GM12878 (cell line): ENCODE measurements around the gene REM1. TPM values are rescaled to one million over a fixed set of nuclear protein-coding genes. Genes with fewer than 3 reads are reported as not detected.

Experiments used
- ATAC-seq: fragments of 200-7000 bp; cut with Tn5 transposase; 3 replicates; pipeline ENCODE4 v1.9.1; 2020; ENCODE audit warnings: mild to moderate bottlenecking, moderate library complexity
- BruUV-seq: library from RNA; stranded (reverse); fragments of 400-500 nt; replicated peaks from 2 replicates; lab custom pipeline; 2021; lab: Mats Ljungman, UMichigan
- CTCF ChIA-PET: fragments of 300-600 bp; sonication (Branson Sonifier 250); formaldehyde crosslinking; extraction: SDS; loops from one replicate; lab custom pipeline; 2021; ENCODE audit warnings: inconsistent platforms; lab: Yijun Ruan, JAX
- POLR2A ChIA-PET: fragments of 350-600 bp; formaldehyde crosslinking; extraction: SDS; loops from one replicate; lab custom pipeline; 2021; ENCODE audit warnings: inconsistent platforms; lab: Charles Lee
- RAD21 ChIA-PET: fragments of 300-600 bp; sonication (Branson Sonifier 250); formaldehyde crosslinking; loops from one replicate; lab custom pipeline; 2023; ENCODE audit warnings: antibody characterized with exemption; ENCODE audit not compliant: unreplicated experiment; lab: Charles Lee
- SMC1A ChIA-PET: fragments of 300-600 bp; sonication (Branson Sonifier 250); formaldehyde crosslinking; loops from one replicate; lab custom pipeline; 2023; ENCODE audit not compliant: unreplicated experiment, uncharacterized antibody; lab: Charles Lee
- DNase-seq: peaks from one replicate; pipeline ENCODE4 v3.0.0-alpha.2; 2011; ENCODE audit warnings: low read depth, low spot score
- FAIRE-seq: peaks from 3 replicates; lab custom pipeline; 2011; peaks lifted over from hg19 to GRCh38; lab: Jason Lieb, UNC
- H2AFZ ChIP-seq: 2 replicates; pipeline ENCODE4 v1.6.0; 2011; ENCODE audit warnings: low read depth, low read length, control low read depth; ENCODE audit not compliant: control insufficient read depth
- H3K27ac ChIP-seq: 2 replicates; pipeline ENCODE4 v1.5.1; 2011; ENCODE audit warnings: control low read depth; ENCODE audit not compliant: control insufficient read depth, insufficient read depth
- H3K27me3 ChIP-seq, 2 experiments: replicated peaks in 1 of 2; 2 replicates each; pipeline versions ENCODE4 v1.6.0 to v1.6.1; 2011; ENCODE audit warnings: low read length in 1 of 2; ENCODE audit not compliant: control insufficient read depth in 2 of 2, insufficient read depth in 2 of 2
- H3K36me3 ChIP-seq, 2 experiments: 2 replicates each; pipeline ENCODE4 v1.5.1; 2011; ENCODE audit warnings: low read length in 1 of 2; ENCODE audit not compliant: control insufficient read depth in 2 of 2, insufficient read depth in 2 of 2
- H3K4me1 ChIP-seq: 2 replicates; pipeline ENCODE4 v1.6.1; 2011; ENCODE audit warnings: mild to moderate bottlenecking, low read length, moderate library complexity, mixed read lengths; ENCODE audit not compliant: control insufficient read depth, insufficient read depth
- H3K4me2 ChIP-seq: 2 replicates; pipeline ENCODE4 v1.6.0; 2011; ENCODE audit warnings: control low read depth; ENCODE audit not compliant: control insufficient read depth, insufficient read depth
- H3K4me3 ChIP-seq: fragments of 200-600 bp; sonication (generic); 2 replicates; pipeline ENCODE4 v1.5.1; 2016
- H3K79me2 ChIP-seq: 2 replicates; pipeline ENCODE4 v1.6.0; 2011; ENCODE audit warnings: low read length; ENCODE audit not compliant: control insufficient read depth, insufficient read depth
- H3K9ac ChIP-seq: 2 replicates; pipeline ENCODE4 v1.8.0; 2011; ENCODE audit warnings: low read length, control low read depth, mixed read lengths; ENCODE audit not compliant: control insufficient read depth, insufficient read depth
- H3K9me3 ChIP-seq: replicated peaks from 3 replicates; pipeline ENCODE4 v1.5.1; 2011; ENCODE audit warnings: mild to moderate bottlenecking, low read length; ENCODE audit not compliant: control insufficient read depth, insufficient read depth
- H4K20me1 ChIP-seq: 2 replicates; pipeline ENCODE4 v1.6.0; 2011; ENCODE audit not compliant: control insufficient read depth, insufficient read depth
- BMI1 ChIP-seq: fragments of 450-650 bp; IDR thresholded peaks from 2 replicates; pipeline ENCODE4 v1.6.1; 2016; ENCODE audit warnings: mild to moderate bottlenecking, moderate library complexity, borderline replicate concordance
- NR2F1 ChIP-seq: fragments of 450-650 bp; conservative IDR thresholded peaks from 2 replicates; pipeline ENCODE4 v1.6.1; 2017; ENCODE audit warnings: mild to moderate bottlenecking
- SIN3A ChIP-seq: IDR thresholded peaks from 2 replicates; pipeline ENCODE4 v1.6.1; 2012; ENCODE audit warnings: low read depth, low read length, improper control_type of control experiment
- WGBS: methylation state at CpG from one replicate; pipeline ENCODE4 v1.1.6; 2016; ENCODE audit warnings: low lambda C conversion rate; ENCODE audit not compliant: insufficient replicate concordance, insufficient coverage; ENCODE audit errors: missing lambda C conversion rate; 5-methylcytosine and 5-hydroxymethylcytosine counted together
- in situ Hi-C: fragments of 300-500 bp; cut with MboI; formaldehyde crosslinking; loops from 9 replicates; pipeline ENCODE4 v1.14.3; 2018; ENCODE audit warnings: mixed read lengths
- intact Hi-C: fragments of 100-400 bp; cut with micrococcal nuclease; formaldehyde crosslinking; loops from one replicate; pipeline ENCODE4 v1.14.2; 2022; ENCODE audit not compliant: unreplicated experiment
- polyA plus RNA-seq, 11 experiments: library from polyadenylated mRNA; depleted of rRNA in 4 of 11; unstranded in 6 of 11; stranded (reverse) in 5 of 11; fragments of >200 nt; fragmentation: Nextera tagmentation in 4 of 11; fragmentation: Illumina TruSeq in 1 of 11; extraction: Ambion mirVana in 4 of 11; extraction: Trizol in 1 of 11; gene quantifications; 1 replicate in 1 of 11; 2 replicates in 10 of 11; pipeline versions ENCODE4 v1.2.1 to v1.2.3, GENCODE V29; 2011 to 2016; ENCODE audit warnings: inconsistent platforms in 2 of 11, missing spikeins in 2 of 11, low read depth in 1 of 11
- total RNA-seq, 4 experiments: library from RNA; depleted of rRNA in 3 of 4; stranded (reverse); fragments of >200 nt in 3 of 4; fragmentation: Illumina TruSeq in 1 of 4; extraction: Trizol in 1 of 4; gene quantifications; 2 replicates each; pipeline versions ENCODE4 v1.2.1 to v1.2.3, GENCODE V29; 2013 to 2021
- TF ChIP-seq, protein P1 (sequence below): fragments of 450-650 bp; IDR thresholded peaks from 2 replicates; pipeline ENCODE4 v1.6.1; 2017; ENCODE audit warnings: mild to moderate bottlenecking

The REM1 gene
- total and polyA plus RNA-seq, 10 of the 15 experiments (the other 5 are each of a cell fraction or from before 2014, with no cell fraction given) = not detected

DNA sequence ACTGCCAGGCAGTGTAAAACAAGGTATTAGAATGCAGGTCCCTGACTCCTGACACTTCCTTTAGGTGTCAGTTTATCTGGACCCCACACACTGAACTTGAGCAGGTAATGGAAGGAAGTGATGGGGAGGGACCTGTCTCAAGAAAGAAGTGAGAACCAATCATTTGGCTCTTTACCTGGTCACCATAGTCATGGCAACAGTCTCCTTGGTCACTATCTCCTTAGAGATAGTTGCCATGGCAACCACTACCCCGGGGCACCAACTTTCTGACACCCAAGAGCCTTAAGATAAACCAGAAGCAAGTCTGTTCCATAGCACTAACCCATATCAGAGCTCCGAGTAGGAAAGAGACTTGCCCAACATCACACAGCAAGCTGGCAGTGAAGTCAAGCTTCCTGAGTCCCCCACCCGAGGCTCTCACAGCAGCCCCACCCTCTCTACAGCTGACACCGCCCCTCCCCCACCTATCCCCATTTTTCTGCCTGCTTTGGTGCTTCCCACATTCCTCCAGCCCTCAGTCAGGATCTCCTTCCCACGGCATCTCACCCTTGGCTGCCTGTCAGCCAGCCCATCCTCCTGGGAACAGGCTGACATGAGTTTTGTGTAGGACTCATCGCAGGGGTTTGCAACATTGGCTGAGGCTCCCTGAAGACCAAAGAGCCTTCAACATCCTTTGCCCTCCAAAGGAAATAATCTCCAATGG, 22.9 kb downstream of the REM1 start:
- CTCF ChIA-PET = interaction anchor here (6.8 kb wide), 1 partner anchor 39 kb away, joined by 137 read pairs; no protein-coding TSS in a partner anchor
- in situ Hi-C loops = no loop called here

DNA sequence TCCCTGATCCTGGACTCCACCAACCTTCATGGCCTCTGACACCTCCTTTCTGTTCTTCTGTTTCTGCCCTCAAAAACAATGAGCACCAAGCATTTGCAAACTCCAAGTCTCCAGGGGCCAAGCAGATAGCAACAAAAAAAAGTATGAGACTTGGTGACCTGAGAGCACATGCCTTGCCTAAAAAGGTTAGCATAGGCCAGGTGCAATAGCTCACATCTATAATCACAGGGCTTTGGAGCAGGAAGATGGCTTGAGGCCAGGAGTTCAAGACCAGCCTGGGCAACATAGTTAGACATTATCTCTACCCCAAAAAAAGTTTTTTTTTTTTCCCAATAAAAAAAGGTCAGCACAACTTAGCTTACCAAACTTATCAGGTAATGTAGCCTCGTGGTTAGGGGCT, 25.4 kb downstream of the REM1 start:
- no peaks in the 10 kb centered on the region for H3K79me2 ChIP-seq
- WGBS = 0% methylated on average over 1 of the region's 1 CpG
- SMC1A ChIA-PET = interaction anchor here (0.7 to 2.9 kb wide), 2 partner anchors 42 to 71 kb away, joined by 3 to 46 read pairs; no protein-coding TSS in a partner anchor
- RAD21 ChIA-PET = interaction anchor here (4.1 kb wide), 1 partner anchor 40 kb away, joined by 38 read pairs; no protein-coding TSS in a partner anchor
- intact Hi-C loops (no loop called here), in situ Hi-C loops (loop anchor here (5.0 kb wide), 1 partner anchor 38 kb away; no protein-coding TSS in a partner anchor)
- POLR2A ChIA-PET = no interaction called here
- H3K9ac ChIP-seq = no peak overlapping the region
- H3K4me3 ChIP-seq = no peak overlapping the region
- 0 out of 2 replicates have a peak, but pooled peaks cover 3% of the 10 kb centered on the region for H4K20me1 ChIP-seq
- no peak for FAIRE-seq
- H3K27ac ChIP-seq = no peak overlapping the region
- no peaks in the 10 kb centered on the region for H3K4me1 ChIP-seq
- no peak for ATAC-seq
- H2AFZ ChIP-seq = no peak overlapping the region
- no peaks in the 10 kb centered on the region for H3K9me3 ChIP-seq
- no TSS peak for BruUV-seq
- no peaks in the 10 kb centered on the region for H3K27me3 ChIP-seq
- DNase-seq = no peak
- TF ChIP-seq, protein P1, sequence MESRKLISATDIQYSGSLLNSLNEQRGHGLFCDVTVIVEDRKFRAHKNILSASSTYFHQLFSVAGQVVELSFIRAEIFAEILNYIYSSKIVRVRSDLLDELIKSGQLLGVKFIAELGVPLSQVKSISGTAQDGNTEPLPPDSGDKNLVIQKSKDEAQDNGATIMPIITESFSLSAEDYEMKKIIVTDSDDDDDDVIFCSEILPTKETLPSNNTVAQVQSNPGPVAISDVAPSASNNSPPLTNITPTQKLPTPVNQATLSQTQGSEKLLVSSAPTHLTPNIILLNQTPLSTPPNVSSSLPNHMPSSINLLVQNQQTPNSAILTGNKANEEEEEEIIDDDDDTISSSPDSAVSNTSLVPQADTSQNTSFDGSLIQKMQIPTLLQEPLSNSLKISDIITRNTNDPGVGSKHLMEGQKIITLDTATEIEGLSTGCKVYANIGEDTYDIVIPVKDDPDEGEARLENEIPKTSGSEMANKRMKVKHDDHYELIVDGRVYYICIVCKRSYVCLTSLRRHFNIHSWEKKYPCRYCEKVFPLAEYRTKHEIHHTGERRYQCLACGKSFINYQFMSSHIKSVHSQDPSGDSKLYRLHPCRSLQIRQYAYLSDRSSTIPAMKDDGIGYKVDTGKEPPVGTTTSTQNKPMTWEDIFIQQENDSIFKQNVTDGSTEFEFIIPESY = no peak
- TF ChIP-seq NR2F1 = no peak
- H3K4me2 ChIP-seq = no peak overlapping the region
- no peaks in the 10 kb centered on the region for H3K36me3 ChIP-seq
- CTCF ChIA-PET = interaction anchor here (3.7 to 6.8 kb wide), 2 partner anchors 11 to 41 kb away, joined by 27 to 137 read pairs; no protein-coding TSS in a partner anchor

More for the DNA sequence above, 22.9 kb downstream of the REM1 start:
- H3K4me2 ChIP-seq = no peak overlapping the region
- H3K4me3 ChIP-seq = no peak overlapping the region
- ATAC-seq (no peak), DNase-seq (no peak), FAIRE-seq (no peak)
- no peaks in the 10 kb centered on the region for H3K36me3 ChIP-seq
- no peak overlapping the region for H2AFZ ChIP-seq
- no peaks in the 10 kb centered on the region for H4K20me1 ChIP-seq
- no peaks in the 10 kb centered on the region for H3K79me2 ChIP-seq
- ChIA-PET RAD21 (no interaction called here), SMC1A (no interaction called here), POLR2A (no interaction called here)
- H3K27me3 ChIP-seq = no peaks in the 10 kb centered on the region
- H3K9me3 ChIP-seq = no peaks in the 10 kb centered on the region
- intact Hi-C loops = no loop called here
- H3K4me1 ChIP-seq = no peaks in the 10 kb centered on the region
- WGBS = 24% methylated on average over 6 of the region's 6 CpGs
- H3K27ac ChIP-seq = no peak overlapping the region
- peak; percentile 33; the same call in 1 of the 2 replicates for TF ChIP-seq BMI1
- TF ChIP-seq SIN3A = no peak
- no TSS peak for BruUV-seq
- H3K9ac ChIP-seq = no peak overlapping the region
